Activated CD8-positive, alpha-beta T cell treated with anti-CD3 and anti-CD28 coated beads for 36 hours (primary cell): ENCODE results near the gene SLC38A10. TPM values are rescaled to one million over a fixed set of nuclear protein-coding genes. Genes with fewer than 3 reads are reported as not detected.

ENCODE experiments used
- ATAC-seq: fragments of 200-7000 bp; cut with Tn5 transposase; one replicate; pipeline ENCODE4 v1.10.0; 2021; ENCODE audit warnings: mild to moderate bottlenecking, moderate library complexity
- CTCF ChIA-PET: fragments of 350-600 bp; sonication (Branson Sonifier 250); formaldehyde crosslinking; loops from one replicate; lab custom pipeline; 2021; ENCODE audit warnings: antibody characterized with exemption; lab: Charles Lee
- POLR2A ChIA-PET: fragments of 350-600 bp; sonication (Branson Sonifier 250); formaldehyde crosslinking; loops from one replicate; lab custom pipeline; 2021; ENCODE audit warnings: antibody characterized with exemption; lab: Charles Lee
- DNase-seq: peaks from one replicate; pipeline ENCODE4 v3.0.0-alpha.2; 2020
- H3K27ac Mint-ChIP-seq: one replicate; pipeline ENCODE4 v1.8.0; 2021; ENCODE audit warnings: mild to moderate bottlenecking, mixed read lengths
- H3K27me3 Mint-ChIP-seq: one replicate; pipeline ENCODE4 v1.8.0; 2021; ENCODE audit warnings: mixed read lengths
- H3K36me3 Mint-ChIP-seq: one replicate; pipeline ENCODE4 v1.8.0; 2021; ENCODE audit warnings: low read depth, mixed read lengths
- H3K4me1 Mint-ChIP-seq: one replicate; pipeline ENCODE4 v1.8.0; 2021; ENCODE audit warnings: low read depth, mixed read lengths
- H3K4me3 Mint-ChIP-seq: one replicate; pipeline ENCODE4 v1.8.0; 2021; ENCODE audit warnings: mild to moderate bottlenecking, moderate library complexity, mixed read lengths
- H3K9me3 Mint-ChIP-seq: one replicate; pipeline ENCODE4 v1.8.0; 2021; ENCODE audit warnings: mixed read lengths
- intact Hi-C: fragments of 100-400 bp; cut with micrococcal nuclease; formaldehyde crosslinking; loops from one replicate; pipeline ENCODE4 v1.10.0; 2022
- total RNA-seq, 2 experiments: library from RNA; stranded (reverse); gene quantifications; one replicate each; pipeline ENCODE4 v1.2.3, GENCODE V29; 2021
- TF ChIP-seq, protein P1 (sequence below): fragments of 200-600 bp; IDR thresholded peaks from one replicate; pipeline ENCODE4 v1.8.0; 2022; ENCODE audit warnings: antibody characterized with exemption, mild to moderate bottlenecking

Gene SLC38A10
- total RNA-seq, 2 experiments from 2014 or later = 42.7 to 45.4 TPM

DNA sequence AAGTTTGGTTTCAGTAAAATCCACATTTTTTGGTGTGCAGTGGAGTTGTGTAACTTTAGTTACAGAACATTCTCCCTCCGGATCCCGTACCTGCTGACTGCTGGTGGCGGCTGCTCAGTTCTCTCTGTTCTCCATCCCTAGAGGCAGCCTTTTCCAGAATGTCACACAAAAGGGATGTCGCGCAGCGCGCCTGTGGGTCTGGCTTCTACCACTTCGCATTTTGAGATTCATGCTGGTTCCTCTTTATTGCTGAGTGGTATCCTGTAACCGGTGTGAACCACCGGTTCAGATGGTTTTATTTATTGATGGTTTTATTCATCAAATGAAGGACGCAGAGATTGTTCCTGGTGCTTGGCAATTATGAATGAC is 71.4 kb downstream of the SLC38A10 start:
- peak overlapping the region; percentile 88 for H3K27ac Mint-ChIP-seq
- intact Hi-C loops = no loop called here
- ATAC-seq = no peak
- TF ChIP-seq, protein P1, sequence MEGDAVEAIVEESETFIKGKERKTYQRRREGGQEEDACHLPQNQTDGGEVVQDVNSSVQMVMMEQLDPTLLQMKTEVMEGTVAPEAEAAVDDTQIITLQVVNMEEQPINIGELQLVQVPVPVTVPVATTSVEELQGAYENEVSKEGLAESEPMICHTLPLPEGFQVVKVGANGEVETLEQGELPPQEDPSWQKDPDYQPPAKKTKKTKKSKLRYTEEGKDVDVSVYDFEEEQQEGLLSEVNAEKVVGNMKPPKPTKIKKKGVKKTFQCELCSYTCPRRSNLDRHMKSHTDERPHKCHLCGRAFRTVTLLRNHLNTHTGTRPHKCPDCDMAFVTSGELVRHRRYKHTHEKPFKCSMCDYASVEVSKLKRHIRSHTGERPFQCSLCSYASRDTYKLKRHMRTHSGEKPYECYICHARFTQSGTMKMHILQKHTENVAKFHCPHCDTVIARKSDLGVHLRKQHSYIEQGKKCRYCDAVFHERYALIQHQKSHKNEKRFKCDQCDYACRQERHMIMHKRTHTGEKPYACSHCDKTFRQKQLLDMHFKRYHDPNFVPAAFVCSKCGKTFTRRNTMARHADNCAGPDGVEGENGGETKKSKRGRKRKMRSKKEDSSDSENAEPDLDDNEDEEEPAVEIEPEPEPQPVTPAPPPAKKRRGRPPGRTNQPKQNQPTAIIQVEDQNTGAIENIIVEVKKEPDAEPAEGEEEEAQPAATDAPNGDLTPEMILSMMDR = no peak
- H3K36me3 Mint-ChIP-seq = no peaks in the 10 kb centered on the region
- H3K4me3 Mint-ChIP-seq = peak overlapping the region; percentile 69
- H3K9me3 Mint-ChIP-seq = no peaks in the 10 kb centered on the region
- POLR2A ChIA-PET = no interaction called here
- no peaks in the 10 kb centered on the region for H3K27me3 Mint-ChIP-seq
- peaks cover 20% of the 10 kb centered on the region for H3K4me1 Mint-ChIP-seq
- no peak for DNase-seq
- CTCF ChIA-PET = no interaction called here

DNA sequence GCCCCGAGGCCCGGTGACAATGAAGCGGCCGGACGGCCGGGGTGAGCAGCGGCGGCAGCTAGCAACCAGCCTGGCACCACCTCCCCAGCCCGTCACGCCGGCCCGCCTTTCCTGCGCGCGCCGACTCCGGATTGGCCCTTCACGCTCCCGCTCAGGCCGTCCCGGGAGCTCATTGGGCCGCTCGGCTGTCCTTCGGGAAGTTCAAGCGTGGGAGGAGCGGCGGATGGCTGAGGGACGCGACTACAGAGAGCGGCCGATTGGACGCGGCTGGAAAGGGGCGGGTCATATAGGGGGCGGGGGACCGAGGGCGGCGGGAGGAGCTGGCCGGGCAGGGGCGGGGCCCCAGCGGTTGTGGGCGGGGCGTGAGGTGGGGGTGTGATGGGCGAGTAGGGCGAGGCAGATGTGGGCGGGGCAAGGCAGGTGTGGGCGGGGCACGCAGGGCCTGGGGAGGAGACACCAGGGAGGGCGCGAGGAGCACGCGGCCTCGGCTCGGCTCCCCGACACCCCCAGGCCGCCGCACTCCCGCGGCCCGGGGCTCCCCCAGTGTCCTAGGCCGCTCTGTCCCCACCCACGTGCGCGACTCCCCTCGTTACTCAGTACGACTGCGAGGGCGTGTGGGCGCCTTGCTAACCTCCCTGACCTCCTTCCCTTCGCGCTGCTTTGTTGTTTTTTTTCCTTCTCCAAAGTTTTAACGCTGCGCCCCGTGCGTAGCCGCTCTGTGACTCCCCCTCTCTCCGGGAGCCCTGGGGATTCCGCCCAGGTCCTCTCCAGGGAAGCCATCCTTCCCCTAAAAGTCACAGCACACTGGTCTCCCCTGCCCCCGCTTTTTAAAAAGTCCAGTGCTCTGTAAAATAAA is 72.0 kb downstream of the SLC38A10 start, which contains the start of gene CEP131:
TSS of gene CEP131 (minus strand) at position 60 of the 856 bp plus-strand sequence. CDS start 2,909 bp downstream, outside the sequence.
- ATAC-seq (peak; percentile 93), DNase-seq (peak; percentile 99)
- CTCF ChIA-PET = interaction anchor here (0.8 to 1.3 kb wide), 2 partner anchors 11 to 218 kb away, joined by 3 to 4 read pairs; no protein-coding TSS in a partner anchor
- Mint-ChIP-seq H3K4me1 (peaks cover 20% of the 10 kb centered on the region), H3K4me3 (peak within 1 kb of the TSS; percentile 69), H3K9me3 (no peaks in the 10 kb centered on the region), H3K27ac (peak within 1 kb of the TSS; percentile 88), H3K36me3 (no peaks in the 10 kb centered on the region), H3K27me3 (no peaks in the 10 kb centered on the region)
- POLR2A ChIA-PET = interaction anchor here (1.3 to 1.7 kb wide), 2 partner anchors 9 to 16 kb away, joined by 3 to 9 read pairs; partner anchors contain the start of genes NDUFAF8 and TEPSIN
- intact Hi-C loops = no loop called here
- TF ChIP-seq, protein P1 = no peak

DNA sequence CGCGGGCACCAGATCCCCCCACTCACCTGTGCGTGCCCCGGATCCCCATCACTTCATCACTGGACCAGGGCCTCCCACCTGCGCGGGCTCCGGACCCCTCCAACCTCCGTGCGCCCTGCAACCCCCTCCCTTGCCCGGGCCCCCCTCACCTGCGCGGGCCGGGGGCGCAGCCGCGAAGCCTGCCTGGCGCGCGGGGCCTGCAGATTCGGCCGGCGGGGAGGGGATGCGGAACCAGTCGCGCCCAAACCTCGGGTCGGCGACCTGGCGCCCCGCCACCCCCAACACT is 72.5 kb downstream of the SLC38A10 start:
- peak overlapping the region; percentile 69 for H3K4me3 Mint-ChIP-seq
- TF ChIP-seq, protein P1 = no peak

DNA sequence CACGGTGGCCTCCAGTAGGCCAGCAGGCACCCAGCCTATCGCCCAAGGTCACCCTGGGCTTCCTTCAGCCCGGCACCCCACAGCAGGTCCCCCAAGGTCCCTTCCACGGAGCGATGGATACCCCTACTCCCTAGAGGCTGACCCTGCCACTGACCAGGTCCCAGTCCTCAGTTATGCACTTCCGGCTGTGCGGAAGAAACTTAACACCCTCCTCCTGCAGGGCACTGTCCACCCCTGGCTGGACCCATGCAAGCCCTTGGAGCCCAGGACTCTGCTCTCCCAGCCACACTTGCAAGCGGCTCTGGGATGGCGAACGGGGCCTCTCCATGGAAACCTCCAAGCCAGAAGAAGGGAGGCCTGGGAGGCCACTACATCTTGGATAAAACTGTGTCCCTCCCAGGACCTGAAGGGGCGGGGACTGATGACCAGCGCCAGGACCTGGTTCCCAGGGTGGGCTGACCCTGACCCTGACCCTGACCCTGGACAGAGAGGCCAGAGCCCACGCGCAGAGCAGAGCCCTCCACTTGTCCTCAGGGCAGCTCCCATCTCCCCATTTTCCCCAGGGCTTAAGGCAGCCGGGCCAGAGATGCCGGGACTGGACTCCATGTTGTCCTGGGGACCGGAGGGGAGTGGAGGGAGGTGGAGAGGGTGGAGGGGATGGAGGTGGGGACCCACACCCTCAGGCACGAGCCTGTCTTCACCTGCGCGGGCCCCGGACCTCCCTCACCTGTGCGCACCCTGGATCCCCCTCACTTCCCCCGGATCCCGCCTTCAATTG is 73.1 kb downstream of the SLC38A10 start:
- ATAC-seq (no peak), DNase-seq (no peak)
- H3K27ac Mint-ChIP-seq = no peak overlapping the region
- TF ChIP-seq, protein P1 = no peak
- ChIA-PET CTCF (interaction anchor here (1.3 kb wide), 1 partner anchor 12 kb away, joined by 4 read pairs; no protein-coding TSS in a partner anchor), POLR2A (interaction anchor here (1.3 to 1.7 kb wide), 2 partner anchors 10 to 17 kb away, joined by 3 to 9 read pairs; partner anchors contain the start of genes NDUFAF8 and TEPSIN)
- intact Hi-C loops = no loop called here
- H3K36me3 Mint-ChIP-seq = no peaks in the 10 kb centered on the region
- no peaks in the 10 kb centered on the region for H3K27me3 Mint-ChIP-seq
- no peaks in the 10 kb centered on the region for H3K9me3 Mint-ChIP-seq
- H3K4me1 Mint-ChIP-seq = peaks cover 12% of the 10 kb centered on the region
- H3K4me3 Mint-ChIP-seq = peak overlapping the region; percentile 69

More for the DNA sequence above, 72.5 kb downstream of the SLC38A10 start:
- ChIA-PET CTCF (interaction anchor here (0.8 to 1.3 kb wide), 2 partner anchors 11 to 219 kb away, joined by 3 to 4 read pairs; no protein-coding TSS in a partner anchor), POLR2A (interaction anchor here (1.3 to 1.7 kb wide), 2 partner anchors 10 to 16 kb away, joined by 3 to 9 read pairs; partner anchors contain the start of genes NDUFAF8 and TEPSIN)
- no peak overlapping the region for H3K27ac Mint-ChIP-seq
- no peaks in the 10 kb centered on the region for H3K27me3 Mint-ChIP-seq
- no peak for ATAC-seq
- H3K36me3 Mint-ChIP-seq = no peaks in the 10 kb centered on the region
- intact Hi-C loops = no loop called here
- H3K4me1 Mint-ChIP-seq = peaks cover 14% of the 10 kb centered on the region
- H3K9me3 Mint-ChIP-seq = no peaks in the 10 kb centered on the region
- DNase-seq = no peak
